Smooth muscle cell (in vitro differentiated cells): ENCODE measurements around the gene MAGEA6. TPM values are rescaled to one million over a fixed set of nuclear protein-coding genes. Genes with fewer than 3 reads are reported as not detected.

ENCODE experiments used
- DNase-seq: peaks from one replicate; lab custom pipeline; 2025; ENCODE audit not compliant: unreplicated experiment; lab: John Stamatoyannopoulos, UW
- H2AFZ ChIP-seq: fragments of 200-600 bp; sonication (generic); 2 replicates; pipeline ENCODE4 v1.6.0; 2016; ENCODE audit warnings: antibody characterized with exemption, low read depth, mild to moderate bottlenecking
- H3F3A ChIP-seq: fragments of 200-600 bp; sonication (generic); 2 replicates; pipeline ENCODE4 v1.6.0; 2017; ENCODE audit warnings: antibody characterized with exemption, low read depth
- H3K27ac ChIP-seq: fragments of 200-600 bp; sonication (generic); 2 replicates; pipeline ENCODE4 v1.5.1; 2016; ENCODE audit warnings: low read depth, mild to moderate bottlenecking
- H3K27me3 ChIP-seq: fragments of 200-600 bp; sonication (generic); 2 replicates; pipeline ENCODE4 v1.6.1; 2016; ENCODE audit warnings: low read depth, mild to moderate bottlenecking
- H3K36me3 ChIP-seq: fragments of 200-600 bp; sonication (generic); 2 replicates; pipeline ENCODE4 v1.5.1; 2016; ENCODE audit warnings: low read depth
- H3K4me1 ChIP-seq: fragments of 200-600 bp; sonication (generic); 2 replicates; pipeline ENCODE4 v1.5.1; 2016; ENCODE audit warnings: low read depth
- H3K4me2 ChIP-seq: fragments of 200-600 bp; sonication (generic); 2 replicates; pipeline ENCODE4 v1.6.0; 2016; ENCODE audit warnings: mild to moderate bottlenecking
- H3K4me3 ChIP-seq: fragments of 200-600 bp; sonication (generic); 2 replicates; pipeline ENCODE4 v1.5.1; 2016; ENCODE audit warnings: mild to moderate bottlenecking
- H3K79me2 ChIP-seq: fragments of 200-600 bp; sonication (generic); 2 replicates; pipeline ENCODE4 v1.6.0; 2016; ENCODE audit warnings: low read depth, mild to moderate bottlenecking
- H3K9ac ChIP-seq: fragments of 200-600 bp; sonication (generic); 2 replicates; pipeline ENCODE4 v1.6.0; 2016; ENCODE audit warnings: low read depth
- H3K9me3 ChIP-seq: fragments of 200-600 bp; sonication (generic); replicated peaks from 2 replicates; pipeline ENCODE4 v1.5.1; 2016; ENCODE audit warnings: low read depth
- H4K20me1 ChIP-seq: fragments of 200-600 bp; sonication (generic); 2 replicates; pipeline ENCODE4 v1.6.0; 2016; ENCODE audit warnings: low read depth
- WGBS: methylation state at CpG from one replicate; pipeline ENCODE4 v1.1.7; 2016; ENCODE audit warnings: low lambda C conversion rate; 5-methylcytosine and 5-hydroxymethylcytosine counted together
- polyA plus RNA-seq: library from polyadenylated mRNA; unstranded; fragments of >200 nt; fragmentation: Nextera tagmentation; extraction: Ambion mirVana; gene quantifications from 2 replicates; pipeline ENCODE4 v1.2.1, GENCODE V29; 2016
- total RNA-seq: library from RNA; depleted of rRNA; stranded (reverse); fragments of >200 nt; gene quantifications from 2 replicates; pipeline ENCODE4 v1.2.3, GENCODE V29; 2014
- TF ChIP-seq, protein P1 (sequence below): fragments of 200-600 bp; sonication (generic); IDR thresholded peaks from 2 replicates; pipeline ENCODE4 v1.5.1; 2017; ENCODE audit warnings: borderline replicate concordance, mild to moderate bottlenecking, antibody characterized with exemption; ENCODE audit not compliant: insufficient read depth, poor library complexity, severe bottlenecking

The MAGEA6 gene
- total and polyA plus RNA-seq, 2 experiments from 2014 or later, result not detected

DNA sequence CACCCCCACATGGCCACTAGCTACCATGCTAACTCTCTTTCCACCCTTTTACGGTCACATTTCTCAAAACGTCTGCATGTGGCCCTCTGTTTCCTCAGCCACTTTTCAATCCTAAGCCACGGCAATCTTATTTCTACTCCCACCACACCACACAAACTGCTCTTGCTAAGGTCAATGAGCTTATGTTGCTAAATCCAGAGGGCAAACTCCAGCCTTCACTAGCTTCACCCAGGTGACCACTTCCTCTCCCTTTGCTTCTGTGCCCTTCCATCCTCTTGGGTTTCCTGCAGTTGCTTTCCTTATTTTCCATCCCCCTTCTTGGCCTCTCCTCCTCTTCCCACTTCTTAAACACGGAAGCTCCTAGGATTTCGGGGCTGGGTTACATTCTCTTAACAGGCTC, 44.6 kb upstream of the MAGEA6 start:
- Histone ChIP-seq H3K4me1 (no peaks in the 10 kb centered on the region), H3K79me2 (no peaks in the 10 kb centered on the region), H3K4me2 (no peak overlapping the region), H3F3A (no peaks in the 10 kb centered on the region), H3K9ac (no peak overlapping the region), H3K27me3 (no peaks in the 10 kb centered on the region), H3K36me3 (no peaks in the 10 kb centered on the region), H4K20me1 (no peaks in the 10 kb centered on the region), H3K4me3 (no peak overlapping the region), H2AFZ (no peak overlapping the region), H3K27ac (no peak overlapping the region), H3K9me3 (no peaks in the 10 kb centered on the region)
- no peak for DNase-seq
- WGBS, result 61% methylated on average over 5 of the region's 5 CpGs
- TF ChIP-seq, protein P1, sequence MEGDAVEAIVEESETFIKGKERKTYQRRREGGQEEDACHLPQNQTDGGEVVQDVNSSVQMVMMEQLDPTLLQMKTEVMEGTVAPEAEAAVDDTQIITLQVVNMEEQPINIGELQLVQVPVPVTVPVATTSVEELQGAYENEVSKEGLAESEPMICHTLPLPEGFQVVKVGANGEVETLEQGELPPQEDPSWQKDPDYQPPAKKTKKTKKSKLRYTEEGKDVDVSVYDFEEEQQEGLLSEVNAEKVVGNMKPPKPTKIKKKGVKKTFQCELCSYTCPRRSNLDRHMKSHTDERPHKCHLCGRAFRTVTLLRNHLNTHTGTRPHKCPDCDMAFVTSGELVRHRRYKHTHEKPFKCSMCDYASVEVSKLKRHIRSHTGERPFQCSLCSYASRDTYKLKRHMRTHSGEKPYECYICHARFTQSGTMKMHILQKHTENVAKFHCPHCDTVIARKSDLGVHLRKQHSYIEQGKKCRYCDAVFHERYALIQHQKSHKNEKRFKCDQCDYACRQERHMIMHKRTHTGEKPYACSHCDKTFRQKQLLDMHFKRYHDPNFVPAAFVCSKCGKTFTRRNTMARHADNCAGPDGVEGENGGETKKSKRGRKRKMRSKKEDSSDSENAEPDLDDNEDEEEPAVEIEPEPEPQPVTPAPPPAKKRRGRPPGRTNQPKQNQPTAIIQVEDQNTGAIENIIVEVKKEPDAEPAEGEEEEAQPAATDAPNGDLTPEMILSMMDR, result no peak

DNA sequence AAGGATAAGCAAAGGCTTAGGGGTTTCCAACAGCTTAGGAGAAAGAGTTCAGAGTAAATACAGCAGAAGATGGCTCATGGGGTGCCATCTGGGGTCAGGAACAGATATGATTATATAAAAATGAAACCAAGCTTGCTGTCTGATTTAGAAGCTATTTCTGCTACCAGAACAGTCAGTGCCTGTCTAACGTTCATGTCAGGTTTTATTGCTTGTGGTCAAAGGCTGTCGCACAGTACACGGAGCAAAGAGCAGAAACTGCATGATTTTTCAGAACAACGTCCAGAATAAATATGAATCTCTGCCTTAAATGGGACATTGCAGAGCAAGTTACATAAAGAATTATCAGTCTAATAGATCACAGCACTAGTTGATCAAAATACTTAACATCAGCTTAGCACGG, 43.7 kb upstream of the MAGEA6 start:
- WGBS, result 34% methylated on average over 5 of the region's 5 CpGs
- no peak for DNase-seq

DNA sequence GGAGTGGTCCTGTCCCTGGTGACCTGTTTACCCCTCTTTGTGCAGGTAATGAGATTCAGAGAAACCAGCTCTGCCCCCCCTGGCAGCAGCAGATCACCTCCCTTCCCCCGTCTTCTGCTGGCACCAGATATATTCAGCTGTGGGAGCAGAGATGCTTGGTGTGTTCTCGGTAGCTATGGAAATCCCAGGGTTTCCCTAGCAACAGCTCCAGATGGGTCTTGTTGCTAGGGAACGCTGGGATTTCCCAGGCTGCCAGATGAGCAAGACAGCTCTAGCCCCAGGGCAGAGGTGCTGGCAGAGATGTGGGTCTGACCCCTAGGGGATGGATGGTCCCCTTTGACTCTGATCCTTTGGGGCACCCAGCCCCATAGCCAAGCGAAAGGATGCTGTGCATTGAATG, 40.9 kb upstream of the MAGEA6 start:
- H3K9ac ChIP-seq, result no peak overlapping the region
- H3K4me2 ChIP-seq, result no peak overlapping the region
- no peak overlapping the region for H3K4me3 ChIP-seq
- no peaks in the 10 kb centered on the region for H3K79me2 ChIP-seq
- TF ChIP-seq, protein P1, result no peak
- no peaks in the 10 kb centered on the region for H3K9me3 ChIP-seq
- no peaks in the 10 kb centered on the region for H3F3A ChIP-seq
- no peaks in the 10 kb centered on the region for H3K27me3 ChIP-seq
- no peaks in the 10 kb centered on the region for H4K20me1 ChIP-seq
- no peak overlapping the region for H2AFZ ChIP-seq
- WGBS, result 72% methylated on average over 4 of the region's 4 CpGs
- DNase-seq, result no peak
- H3K4me1 ChIP-seq, result no peaks in the 10 kb centered on the region
- H3K36me3 ChIP-seq, result no peaks in the 10 kb centered on the region
- no peak overlapping the region for H3K27ac ChIP-seq

More for the DNA sequence above, 43.7 kb upstream of the MAGEA6 start:
- no peak overlapping the region for H3K9ac ChIP-seq
- TF ChIP-seq, protein P1, result no peak
- no peak overlapping the region for H2AFZ ChIP-seq
- H3K36me3 ChIP-seq, result no peaks in the 10 kb centered on the region
- H3K79me2 ChIP-seq, result no peaks in the 10 kb centered on the region
- H3K4me1 ChIP-seq, result no peaks in the 10 kb centered on the region
- H3K27me3 ChIP-seq, result no peaks in the 10 kb centered on the region
- H3K4me2 ChIP-seq, result peak overlapping the region; percentile 65
- peak overlapping the region; percentile 19 for H3K27ac ChIP-seq
- no peaks in the 10 kb centered on the region for H3K9me3 ChIP-seq
- peak overlapping the region; percentile 16 for H3K4me3 ChIP-seq
- H3F3A ChIP-seq, result no peaks in the 10 kb centered on the region
- H4K20me1 ChIP-seq, result no peaks in the 10 kb centered on the region

DNA sequence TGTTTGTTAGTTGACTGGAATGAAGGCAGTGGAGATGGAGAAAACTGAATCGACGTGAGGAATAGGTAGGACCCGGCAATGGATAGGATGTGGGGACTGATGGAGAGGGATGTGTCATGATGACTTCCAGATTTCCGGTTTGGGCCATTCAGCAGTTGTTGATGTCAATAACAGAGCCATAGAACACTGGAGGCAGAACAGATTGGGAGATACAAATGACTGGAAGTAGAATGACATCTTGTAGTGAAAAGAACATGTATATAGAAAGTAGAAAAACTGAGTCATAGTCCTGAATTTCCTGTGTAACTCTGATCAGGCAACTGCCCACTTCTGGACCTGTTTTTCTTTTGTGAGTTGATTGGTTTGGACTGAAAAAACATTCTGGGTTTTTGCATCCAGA, 36.5 kb upstream of the MAGEA6 start:
- Histone ChIP-seq H3K36me3 (no peaks in the 10 kb centered on the region), H3K4me2 (no peak overlapping the region), H3K4me3 (no peak overlapping the region), H3K4me1 (no peaks in the 10 kb centered on the region), H4K20me1 (no peaks in the 10 kb centered on the region), H3K9ac (no peak overlapping the region), H3F3A (no peaks in the 10 kb centered on the region), H3K9me3 (no peaks in the 10 kb centered on the region), H3K27ac (no peak overlapping the region), H2AFZ (no peak overlapping the region), H3K27me3 (no peaks in the 10 kb centered on the region), H3K79me2 (no peaks in the 10 kb centered on the region)
- no peak for DNase-seq
- TF ChIP-seq, protein P1, result no peak
- WGBS, result 77% methylated on average over 4 of the region's 4 CpGs
